GM12875 (cell line): ENCODE measurements around the gene PLCH2.
"Not testable (repeated sequence)": the region's sequence is repeated elsewhere in the genome, so short reads cannot be mapped to it uniquely, and the experiment has no call there.

Source experiments
- H3K4me3 ChIP-seq: one replicate; pipeline ENCODE4 v1.5.1; 2011; ENCODE audit warnings: low read depth, low read length, control low read depth
- CTCF ChIP-seq: IDR thresholded peaks from 2 replicates; pipeline ENCODE4 v1.5.1; 2011; ENCODE audit warnings: low read depth, mild to moderate bottlenecking, control low read depth, inconsistent platforms, low read length, moderate library complexity, borderline replicate concordance; ENCODE audit not compliant: insufficient read depth

PLCH2 gene

DNA sequence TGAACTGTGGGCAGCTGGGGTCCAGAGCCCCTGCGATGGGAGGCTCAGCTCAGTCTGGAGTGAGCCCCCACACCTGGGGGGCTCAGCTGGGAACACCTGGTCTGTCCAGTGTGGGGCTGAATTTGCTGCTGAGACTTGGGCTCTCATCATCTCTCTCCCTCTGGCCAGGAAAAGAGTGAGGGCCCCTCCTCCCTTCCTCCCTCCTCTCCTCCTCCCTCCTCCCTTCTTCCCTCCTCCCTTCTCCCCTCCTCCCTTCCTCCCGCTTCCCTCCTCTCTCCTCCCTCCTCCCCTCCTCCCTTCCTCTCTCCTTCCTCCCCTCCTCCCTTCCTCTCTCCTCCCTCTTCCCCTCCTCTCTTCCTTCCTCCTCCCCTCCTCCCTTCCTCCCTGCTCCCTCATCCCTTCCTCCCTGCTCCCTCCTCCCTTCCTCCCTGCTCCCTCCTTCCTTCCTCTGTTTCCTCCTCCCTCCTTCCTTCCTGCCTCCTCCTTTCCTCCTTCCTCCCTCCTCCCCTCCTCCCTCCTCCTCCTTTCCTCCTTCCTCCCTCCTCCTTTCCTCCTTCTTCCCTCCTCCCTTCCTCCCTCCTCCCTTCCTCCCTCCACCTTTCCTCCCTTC, 40.2 kb upstream of the PLCH2 start:
- TF ChIP-seq CTCF: no peak
- H3K4me3 ChIP-seq: no peak overlapping the region

- no peak overlapping the region for H3K4me3 ChIP-seq
- no peak for TF ChIP-seq CTCF
Measured at GRCh38 chr1:2436876-2437275, 39.2 kb upstream of the PLCH2 start.

- no peak overlapping the region for H3K4me3 ChIP-seq
- no peak for TF ChIP-seq CTCF
Measured at GRCh38 chr1:2437617-2438016, 38.5 kb upstream of the PLCH2 start.

DNA sequence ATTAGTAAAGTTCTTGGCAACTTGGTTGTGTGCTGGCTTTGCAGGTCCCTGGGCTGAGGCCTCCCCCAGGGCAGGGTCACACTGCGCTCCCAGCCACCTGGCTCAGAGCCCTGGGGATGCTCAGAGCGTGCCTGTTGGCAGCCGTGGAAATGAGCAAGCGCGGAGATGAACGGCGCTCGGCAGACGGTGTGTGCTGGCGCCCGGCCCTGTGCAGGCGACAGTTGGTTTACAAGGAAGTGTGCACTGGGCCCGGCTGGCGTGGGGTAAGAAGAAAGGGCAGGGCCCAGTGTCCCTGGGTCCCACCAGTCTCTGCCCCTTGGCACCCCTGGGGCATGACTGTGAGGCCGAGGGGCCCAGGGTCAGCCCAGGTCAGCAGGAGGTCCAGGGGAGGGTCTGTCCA, 38.1 kb upstream of the PLCH2 start:
- no peak for TF ChIP-seq CTCF
- H3K4me3 ChIP-seq: no peak overlapping the region

DNA sequence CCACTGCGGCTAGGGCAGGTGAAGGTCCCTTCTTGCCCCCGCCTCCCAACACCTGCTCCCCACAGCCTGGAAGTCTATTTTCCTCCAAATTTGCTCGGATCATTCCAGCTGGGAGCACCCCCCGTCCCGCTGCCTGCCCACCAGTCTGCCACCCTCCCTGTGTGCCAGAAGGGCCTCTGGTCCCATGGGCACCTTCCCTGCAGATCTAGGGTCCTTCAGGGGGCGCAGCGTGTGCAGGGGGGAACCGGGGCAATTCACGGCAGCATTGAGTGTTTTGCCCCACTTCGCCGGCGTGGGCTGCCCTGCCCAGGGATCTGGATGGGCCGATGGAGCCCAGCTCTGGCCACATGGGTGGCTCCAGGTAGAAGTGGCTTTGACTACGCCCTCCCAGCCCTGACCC, 37.4 kb upstream of the PLCH2 start:
- H3K4me3 ChIP-seq: no peak overlapping the region
- no peak for TF ChIP-seq CTCF

- no peak for TF ChIP-seq CTCF
- no peak overlapping the region for H3K4me3 ChIP-seq
Measured at GRCh38 chr1:2439369-2439768, 36.7 kb upstream of the PLCH2 start.

DNA sequence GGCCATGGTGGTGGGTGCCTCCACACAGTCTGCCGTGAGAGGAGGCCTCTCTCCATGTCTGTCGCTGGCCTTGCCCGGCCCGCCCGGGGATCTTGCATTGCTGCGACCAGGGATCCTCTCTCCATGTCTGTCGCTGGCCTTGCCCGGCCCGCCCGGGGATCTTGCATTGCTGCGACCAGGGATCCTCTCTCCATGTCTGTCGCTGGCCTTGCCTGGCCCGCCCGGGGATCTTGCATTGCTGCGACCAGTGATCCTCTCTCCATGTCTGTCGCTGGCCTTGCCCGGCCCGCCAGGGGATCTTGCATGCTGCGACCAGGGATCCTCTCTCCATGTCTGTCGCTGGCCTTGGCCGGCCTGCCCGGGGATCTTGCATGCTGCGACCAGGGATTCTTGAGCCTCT, 35.7 kb upstream of the PLCH2 start:
- not testable (repeated sequence) for H3K4me3 ChIP-seq

- no peak overlapping the region for H3K4me3 ChIP-seq
- no peak for TF ChIP-seq CTCF
Measured at GRCh38 chr1:2441746-2442145, 34.3 kb upstream of the PLCH2 start.
